IMR-90 (cell line): ENCODE results near the gene COX7C. TPM values are rescaled to one million over a fixed set of nuclear protein-coding genes. Genes with fewer than 3 reads are reported as not detected.

Source experiments
- ATAC-seq: fragments of 200-7000 bp; cut with Tn5 transposase; 2 replicates; pipeline ENCODE4 v1.9.1; 2020; ENCODE audit warnings: low read depth, mild to moderate bottlenecking, moderate library complexity
- BruUV-seq: library from RNA; stranded (reverse); fragments of 400-500 nt; replicated peaks from 2 replicates; lab custom pipeline; 2021; lab: Mats Ljungman, UMichigan
- CTCF ChIA-PET: fragments of 300-600 bp; formaldehyde crosslinking; extraction: SDS; loops from one replicate; lab custom pipeline; 2021; ENCODE audit warnings: antibody characterized with exemption; lab: Yijun Ruan, JAX
- POLR2A ChIA-PET: fragments of 300-600 bp; sonication (Branson Sonifier 250); formaldehyde crosslinking; loops from one replicate; lab custom pipeline; 2022; ENCODE audit warnings: antibody characterized with exemption; ENCODE audit not compliant: unreplicated experiment; lab: Charles Lee
- DNase-seq: peaks from one replicate; pipeline ENCODE4 v3.0.0; 2013
- H2AFZ ChIP-seq: replicated peaks from 2 replicates; pipeline ENCODE3; 2013; ENCODE audit warnings: low read length, mild to moderate bottlenecking; ENCODE audit not compliant: poor library complexity
- H2AK5ac ChIP-seq: 2 replicates; pipeline ENCODE4 v1.6.1; 2013; ENCODE audit warnings: low read depth, low read length, inconsistent platforms
- H2AK9ac ChIP-seq: replicated peaks from 2 replicates; pipeline ENCODE3; 2013; ENCODE audit warnings: mild to moderate bottlenecking, low read depth, low read length, moderate library complexity; ENCODE audit not compliant: poor library complexity
- H2BK120ac ChIP-seq: 2 replicates; pipeline ENCODE4 v1.6.1; 2013; ENCODE audit warnings: low read depth, low read length, inconsistent platforms
- H2BK15ac ChIP-seq: 3 replicates; pipeline ENCODE4 v1.6.1; 2013; ENCODE audit warnings: low read depth, low read length, inconsistent platforms
- H2BK20ac ChIP-seq: 2 replicates; pipeline ENCODE4 v1.6.1; 2013; ENCODE audit warnings: low read depth, mild to moderate bottlenecking, inconsistent platforms, low read length, moderate library complexity
- H2BK5ac ChIP-seq: 2 replicates; pipeline ENCODE4 v1.6.1; 2013; ENCODE audit warnings: mild to moderate bottlenecking, low read depth, low read length, inconsistent platforms; ENCODE audit not compliant: poor library complexity, severe bottlenecking
- H3K14ac ChIP-seq: replicated peaks from 2 replicates; pipeline ENCODE4 v1.6.1; 2013; ENCODE audit warnings: low read depth, low read length, inconsistent platforms
- H3K18ac ChIP-seq: 2 replicates; pipeline ENCODE4 v1.6.1; 2013; ENCODE audit warnings: low read depth, low read length, control low read depth
- H3K23ac ChIP-seq: 2 replicates; pipeline ENCODE4 v1.6.1; 2013; ENCODE audit warnings: low read depth, low read length, inconsistent platforms
- H3K27ac ChIP-seq: 2 replicates; pipeline ENCODE4 v1.5.1; 2013; ENCODE audit warnings: mild to moderate bottlenecking, control low read depth, low read length; ENCODE audit not compliant: insufficient read depth
- H3K27me3 ChIP-seq: 2 replicates; pipeline ENCODE4 v1.6.1; 2013; ENCODE audit warnings: low read length; ENCODE audit not compliant: control insufficient read depth, insufficient read depth
- H3K36me3 ChIP-seq: 2 replicates; pipeline ENCODE4 v1.6.1; 2013; ENCODE audit warnings: low read length, mixed read lengths; ENCODE audit not compliant: control insufficient read depth, insufficient read depth
- H3K4ac ChIP-seq: 2 replicates; pipeline ENCODE4 v1.6.1; 2013; ENCODE audit warnings: low read depth, low read length, inconsistent platforms
- H3K4me1 ChIP-seq: 2 replicates; pipeline ENCODE4 v1.6.1; 2013; ENCODE audit warnings: low read length, mixed read lengths; ENCODE audit not compliant: control insufficient read depth, insufficient read depth
- H3K4me2 ChIP-seq: 2 replicates; pipeline ENCODE4 v1.6.1; 2013; ENCODE audit warnings: low read depth, mild to moderate bottlenecking, control low read depth, low read length, moderate library complexity
- H3K4me3 ChIP-seq: 2 replicates; pipeline ENCODE4 v1.5.1; 2013; ENCODE audit warnings: low read depth, mild to moderate bottlenecking, control low read depth, low read length, moderate library complexity; ENCODE audit not compliant: insufficient read depth
- H3K56ac ChIP-seq: 2 replicates; pipeline ENCODE4 v1.6.1; 2013; ENCODE audit warnings: low read length, inconsistent platforms; ENCODE audit not compliant: insufficient read depth; ENCODE audit errors: extremely low read depth
- H3K79me1 ChIP-seq, 2 experiments: 2 replicates each; pipeline ENCODE4 v1.6.1; 2013; ENCODE audit warnings: low read length in 2 of 2, inconsistent platforms in 1 of 2, low read depth in 1 of 2
- H3K9ac ChIP-seq: 2 replicates; pipeline ENCODE4 v1.6.1; 2013; ENCODE audit warnings: low read depth, low read length, control low read depth
- H3K9me1 ChIP-seq: 2 replicates; pipeline ENCODE4 v1.6.1; 2013; ENCODE audit warnings: low read length, inconsistent platforms; ENCODE audit not compliant: insufficient read depth
- H3K9me3 ChIP-seq: 2 replicates; pipeline ENCODE4 v1.6.1; 2013; ENCODE audit warnings: low read length; ENCODE audit not compliant: control insufficient read depth, insufficient read depth
- H4K20me1 ChIP-seq: 2 replicates; pipeline ENCODE4 v1.6.1; 2013; ENCODE audit warnings: low read length, inconsistent platforms; ENCODE audit not compliant: insufficient read depth
- H4K5ac ChIP-seq: 2 replicates; pipeline ENCODE4 v1.6.1; 2013; ENCODE audit warnings: mild to moderate bottlenecking, low read depth, low read length, control low read depth
- H4K8ac ChIP-seq, 2 experiments: 2 replicates each; pipeline ENCODE4 v1.6.1; 2013; ENCODE audit warnings: low read depth in 2 of 2, low read length in 2 of 2, control low read depth in 1 of 2, inconsistent platforms in 1 of 2
- H4K91ac ChIP-seq: 2 replicates; pipeline ENCODE4 v1.6.1; 2013; ENCODE audit warnings: low read depth, low read length, inconsistent platforms; ENCODE audit not compliant: insufficient read depth
- BHLHE40 ChIP-seq: fragments of 150-350 bp; IDR thresholded peaks from 2 replicates; pipeline ENCODE4 v1.6.1; 2016; ENCODE audit warnings: mild to moderate bottlenecking, low read depth, low read length
- MXI1 ChIP-seq: IDR thresholded peaks from 2 replicates; pipeline ENCODE4 v1.6.1; 2012; ENCODE audit warnings: low read depth, mild to moderate bottlenecking, low read length, moderate library complexity, borderline replicate concordance
- NFE2L2 ChIP-seq: fragments of 150-350 bp; IDR thresholded peaks from 2 replicates; pipeline ENCODE4 v1.6.1; 2016; ENCODE audit warnings: low read depth, mild to moderate bottlenecking, low read length
- RCOR1 ChIP-seq: IDR thresholded peaks from 2 replicates; pipeline ENCODE4 v1.6.1; 2012; ENCODE audit warnings: mild to moderate bottlenecking, low read length, improper control_type of control experiment; ENCODE audit not compliant: insufficient replicate concordance
- dilution Hi-C: fragments of 300-500 bp; cut with HindIII; formaldehyde crosslinking; loops from one replicate; pipeline ENCODE4 v1.14.3; 2018; ENCODE audit warnings: low sequenced_read_pairs; ENCODE audit not compliant: unreplicated experiment
- in situ Hi-C: fragments of 300-500 bp; cut with MboI; formaldehyde crosslinking; loops from 3 replicates; pipeline ENCODE4 v1.14.3; 2019; ENCODE audit warnings: low sequenced_read_pairs, inconsistent platforms, mixed read lengths
- intact Hi-C: fragments of 100-400 bp; cut with micrococcal nuclease; formaldehyde crosslinking; loops from 2 replicates; pipeline ENCODE4 v1.10.0; 2022
- polyA plus RNA-seq, 3 experiments: library from polyadenylated mRNA; depleted of rRNA; stranded (reverse); fragments of >200 nt; gene quantifications; 2 replicates each; pipeline ENCODE4 v1.2.3, GENCODE V29; 2012; ENCODE audit warnings: low replicate concordance in 1 of 3
- total RNA-seq: library from RNA; depleted of rRNA; stranded (reverse); fragments of >200 nt; gene quantifications from 2 replicates; pipeline ENCODE4 v1.2.3, GENCODE V29; 2012

Gene COX7C
- total and polyA plus RNA-seq, 2 of the 4 experiments (the other 2 are of a cell fraction), result 91.4 to 564 TPM

- dilution Hi-C loops, result no loop called here
- H3K4me2 ChIP-seq, result no peak overlapping the region
- no peak overlapping the region for H2BK15ac ChIP-seq
- no peak overlapping the region for H4K8ac ChIP-seq
- no peak overlapping the region for H4K91ac ChIP-seq
- H3K9me3 ChIP-seq, result no peaks in the 10 kb centered on the region
- no peak overlapping the region for H2BK20ac ChIP-seq
- no TSS peak for BruUV-seq
- no peak overlapping the region for H4K5ac ChIP-seq
- no peak overlapping the region for H3K56ac ChIP-seq
- ChIA-PET CTCF (no interaction called here), POLR2A (no interaction called here)
- in situ Hi-C loops, result no loop called here
- H2BK5ac ChIP-seq, result no peak overlapping the region
- H3K23ac ChIP-seq, result no peak overlapping the region
- no peak overlapping the region for H3K27ac ChIP-seq
- intact Hi-C loops, result loop anchor here (10.0 kb wide), 1 partner anchor 339 kb away; no protein-coding TSS in a partner anchor
- no peak overlapping the region for H3K9ac ChIP-seq
- H3K4ac ChIP-seq, result no peak overlapping the region
- no peaks in the 10 kb centered on the region for H3K4me1 ChIP-seq
- no peaks in the 10 kb centered on the region; the same call in 1 of the 2 replicates for H3K36me3 ChIP-seq
- H2BK120ac ChIP-seq, result no peak overlapping the region
- no peaks in the 10 kb centered on the region for H3K9me1 ChIP-seq
- no peak overlapping the region for H3K18ac ChIP-seq
- DNase-seq (no peak), ATAC-seq (no peak)
- H2AFZ ChIP-seq, result no peak overlapping the region
- no peak overlapping the region for H2AK5ac ChIP-seq
- no peak overlapping the region for H3K4me3 ChIP-seq
- TF ChIP-seq MXI1 (no peak), RCOR1 (no peak), NFE2L2 (no peak), BHLHE40 (no peak)
- H3K27me3 ChIP-seq, result no peaks in the 10 kb centered on the region; the same call in 1 of the 2 replicates
- H4K20me1 ChIP-seq, result no peaks in the 10 kb centered on the region
- H3K79me1 ChIP-seq, result no peaks in the 10 kb centered on the region
- H3K14ac ChIP-seq, result no peak overlapping the region
- H2AK9ac ChIP-seq, result no peak overlapping the region
Observed at GRCh38 chr5:86626149-86626548, 8.4 kb downstream of the COX7C start.
